Measurements from ENCODE around the gene MEF2C. TPM values are rescaled to one million over a fixed set of nuclear protein-coding genes. Genes with fewer than 3 reads are reported as not detected.
A peak's percentile ranks its signal among the peaks of the same experiment; 100 is the strongest.

Gene MEF2C
- total and polyA plus RNA-seq, 2 donors (not counting 1 experiment from before 2014, with no cell fraction given), result 12.2 to 15.7 TPM

GRCh38 chr5:88729084-88729828 is 153.7 kb downstream of the MEF2C start:
- no peaks in the 10 kb centered on the region for H3K9me3 ChIP-seq (ENCODE audit: control insufficient read depth, insufficient read depth, low read depth, low read length)
- TF ChIP-seq CTCF (conservative IDR thresholded peaks at IDR 0.05 in 1 of 2, IDR thresholded peaks at IDR 0.05 in 1 of 2; ENCODE audit: low read depth in 1 of 2, low read length in 2 of 2), result peak; percentile 63 to 69
- no peak for TF ChIP-seq EZH2 (IDR thresholded peaks at IDR 0.05; ENCODE audit: low read length, missing control alignments)
- peak; percentile 66 to 85 for DNase-seq (ENCODE audit: low read depth in 2 of 2)

GRCh38 chr5:88727705-88728313 is 155.2 kb downstream of the MEF2C start:
- Histone ChIP-seq H3K4me1 (ENCODE audit: control insufficient read depth, extremely low read depth, insufficient read depth, low read length) (no peaks in the 10 kb centered on the region), H3K36me3 (ENCODE audit: control insufficient read depth, insufficient read depth, low read length) (no peaks in the 10 kb centered on the region), H4K20me1 (ENCODE audit: control insufficient read depth, extremely low read depth, insufficient read depth, low read length) (no peaks in the 10 kb centered on the region), H2AFZ (ENCODE audit: low read length) (no peak overlapping the region), H3K4me3 (replicated peaks in 1 of 4; ENCODE audit: control extremely low read depth in 1 of 4, insufficient read depth in 1 of 4, low read depth in 3 of 4, low read length in 4 of 4) (no peak overlapping the region), H3K4me2 (ENCODE audit: extremely low read depth, insufficient read depth, low read length) (no peak overlapping the region), H3K9ac (ENCODE audit: insufficient read depth, low read length) (no peak overlapping the region), H3K9me3 (ENCODE audit: control insufficient read depth, insufficient read depth, low read depth, low read length) (no peaks in the 10 kb centered on the region), H3K27ac (ENCODE audit: insufficient read depth, low read length) (no peak overlapping the region), H3K27me3 (ENCODE audit: control insufficient read depth, insufficient read depth, low read length) (no peaks in the 10 kb centered on the region), H3K79me2 (ENCODE audit: control insufficient read depth, insufficient read depth, low read length) (no peaks in the 10 kb centered on the region)
- DNase-seq (ENCODE audit: low read depth in 2 of 2), result peak; percentile 13 to 53
- TF ChIP-seq CTCF (conservative IDR thresholded peaks at IDR 0.05 in 1 of 2, IDR thresholded peaks at IDR 0.05 in 1 of 2; ENCODE audit: low read depth in 1 of 2, low read length in 2 of 2) (peak in 1 of 2 donors; percentile 37), EZH2 (IDR thresholded peaks at IDR 0.05; ENCODE audit: low read length, missing control alignments) (no peak)

More at GRCh38 chr5:88729084-88729828, 153.7 kb downstream of the MEF2C start:
- no peaks in the 10 kb centered on the region for H3K79me2 ChIP-seq (ENCODE audit: control insufficient read depth, insufficient read depth, low read length)
- no peak overlapping the region for H3K4me2 ChIP-seq (ENCODE audit: extremely low read depth, insufficient read depth, low read length)
- H3K4me3 ChIP-seq (replicated peaks in 1 of 4; ENCODE audit: control extremely low read depth in 1 of 4, insufficient read depth in 1 of 4, low read depth in 3 of 4, low read length in 4 of 4), result no peak overlapping the region
- no peak overlapping the region for H3K9ac ChIP-seq (ENCODE audit: insufficient read depth, low read length)
- H3K36me3 ChIP-seq (ENCODE audit: control insufficient read depth, insufficient read depth, low read length), result no peaks in the 10 kb centered on the region
- no peak overlapping the region for H2AFZ ChIP-seq (ENCODE audit: low read length)
- no peak overlapping the region for H3K27ac ChIP-seq (ENCODE audit: insufficient read depth, low read length)
- no peaks in the 10 kb centered on the region for H4K20me1 ChIP-seq (ENCODE audit: control insufficient read depth, extremely low read depth, insufficient read depth, low read length)
- no peaks in the 10 kb centered on the region for H3K4me1 ChIP-seq (ENCODE audit: control insufficient read depth, extremely low read depth, insufficient read depth, low read length)
- no peaks in the 10 kb centered on the region for H3K27me3 ChIP-seq (ENCODE audit: control insufficient read depth, insufficient read depth, low read length)

GRCh38 chr5:88725454-88725853 is 157.5 kb downstream of the MEF2C start:
- no peak overlapping the region for H3K4me2 ChIP-seq (ENCODE audit: extremely low read depth, insufficient read depth, low read length)
- H3K27ac ChIP-seq (ENCODE audit: insufficient read depth, low read length), result no peak overlapping the region
- H2AFZ ChIP-seq (ENCODE audit: low read length), result no peak overlapping the region
- H3K4me3 ChIP-seq (replicated peaks in 1 of 4; ENCODE audit: control extremely low read depth in 1 of 4, insufficient read depth in 1 of 4, low read depth in 3 of 4, low read length in 4 of 4), result no peak overlapping the region
- H3K79me2 ChIP-seq (ENCODE audit: control insufficient read depth, insufficient read depth, low read length), result no peaks in the 10 kb centered on the region
- no peak overlapping the region for H3K9ac ChIP-seq (ENCODE audit: insufficient read depth, low read length)
- no peaks in the 10 kb centered on the region for H4K20me1 ChIP-seq (ENCODE audit: control insufficient read depth, extremely low read depth, insufficient read depth, low read length)
- DNase-seq (ENCODE audit: low read depth in 2 of 2), result no peak
- H3K36me3 ChIP-seq (ENCODE audit: control insufficient read depth, insufficient read depth, low read length), result peaks cover 2% of the 10 kb centered on the region
- H3K27me3 ChIP-seq (ENCODE audit: control insufficient read depth, insufficient read depth, low read length), result no peaks in the 10 kb centered on the region
- H3K9me3 ChIP-seq (ENCODE audit: control insufficient read depth, insufficient read depth, low read depth, low read length), result no peaks in the 10 kb centered on the region
- H3K4me1 ChIP-seq (ENCODE audit: control insufficient read depth, extremely low read depth, insufficient read depth, low read length), result no peaks in the 10 kb centered on the region
- TF ChIP-seq EZH2 (IDR thresholded peaks at IDR 0.05; ENCODE audit: low read length, missing control alignments) (no peak), CTCF (conservative IDR thresholded peaks at IDR 0.05 in 1 of 2, IDR thresholded peaks at IDR 0.05 in 1 of 2; ENCODE audit: low read depth in 1 of 2, low read length in 2 of 2) (no peak)
